ENCODE results near the gene LRRC56.
"Not testable (repeated sequence)": the region's sequence is repeated elsewhere in the genome, so short reads cannot be mapped to it uniquely, and the experiment has no call there.

Gene LRRC56

GRCh38 chr11:560305-561147 is 23.2 kb downstream of the LRRC56 start, which contains the start of the genes LMNTD2 and RASSF7:
TSS of gene LMNTD2 (minus strand) at chr11:560738. CDS start at chr11:560716, 22 bp downstream.
TSS of gene RASSF7 (plus strand) at chr11:560970. CDS start at chr11:561769, 799 bp downstream.
- peak; percentile 100 for DNase-seq

- DNase-seq: peak; percentile 93
These were observed 24.0 kb downstream of the LRRC56 start for GRCh38 chr11:561148-562003.

GRCh38 chr11:562046-562645 is 24.8 kb downstream of the LRRC56 start:
- DNase-seq: no peak

GRCh38 chr11:563066-563811 is 25.9 kb downstream of the LRRC56 start:
- DNase-seq: no peak

GRCh38 chr11:563812-564578 is 26.7 kb downstream of the LRRC56 start:
- no peak for DNase-seq

- DNase-seq: no peak
These were observed 28.7 kb downstream of the LRRC56 start for GRCh38 chr11:565921-566509.

- no peak for DNase-seq
These were observed 29.8 kb downstream of the LRRC56 start for GRCh38 chr11:567011-567628.

GRCh38 chr11:567629-568292 is 30.4 kb downstream of the LRRC56 start:
- DNase-seq: no peak

- peak; percentile 100 for DNase-seq
These were observed 31.2 kb downstream of the LRRC56 start for GRCh38 chr11:568306-569157.

- no peak for DNase-seq
These were observed 32.0 kb downstream of the LRRC56 start for GRCh38 chr11:569158-569885.

- no peak for DNase-seq
These were observed 34.5 kb downstream of the LRRC56 start for GRCh38 chr11:571802-572185.

- DNase-seq: no peak
These were observed 35.9 kb downstream of the LRRC56 start for GRCh38 chr11:573146-573759.

- not testable (repeated sequence) for DNase-seq
These were observed 36.8 kb downstream of the LRRC56 start for GRCh38 chr11:574031-574570.

- no peak for DNase-seq
These were observed 37.4 kb downstream of the LRRC56 start for GRCh38 chr11:574632-575312.

- DNase-seq: peak; percentile 94
These were observed 38.1 kb downstream of the LRRC56 start for GRCh38 chr11:575313-575995.

- DNase-seq: peak; percentile 100
These were observed 38.9 kb downstream of the LRRC56 start, which contains the start of gene PHRF1 for GRCh38 chr11:575996-576768. TSS of gene PHRF1 (plus strand) at chr11:576470. CDS start at chr11:581513, 5,043 bp downstream.

Measured in 8988T (cell line).